ENCODE data around the gene SLAMF9.

The SLAMF9 gene

DNA sequence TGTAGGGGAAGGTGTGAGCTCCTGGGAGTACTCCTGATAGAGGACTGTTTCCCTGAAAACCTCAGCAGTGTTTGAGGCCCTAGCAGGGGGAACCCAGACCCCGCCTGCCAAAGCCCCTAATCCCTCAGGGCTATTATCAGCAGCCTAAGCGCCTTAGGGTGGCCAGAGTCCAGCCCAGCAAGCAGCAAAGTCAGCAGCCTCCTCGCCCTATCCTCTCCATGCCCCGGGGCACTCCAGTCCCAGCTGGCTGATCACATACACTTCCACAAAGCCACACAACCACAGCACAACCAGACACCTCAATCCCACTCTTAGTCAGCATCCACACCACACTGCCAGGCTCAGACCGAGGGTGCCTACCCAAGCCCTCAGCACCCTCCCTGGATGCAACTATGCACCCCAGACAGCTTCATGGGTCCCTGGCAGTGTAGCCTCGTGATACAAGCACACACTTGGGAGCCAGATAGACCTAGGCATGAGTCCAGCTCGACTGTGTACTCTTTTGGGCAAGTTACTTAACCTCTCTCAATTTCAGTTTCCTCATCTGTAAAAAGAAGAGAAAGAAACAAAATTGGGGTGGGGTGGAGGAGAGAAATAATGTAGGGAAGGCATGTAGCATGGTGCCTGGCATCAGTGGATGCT, 15.7 kb downstream of the SLAMF9 start:
- H3K36me3 ChIP-seq (ENCODE audit: insufficient read depth, low read length): no peaks in the 10 kb centered on the region
- no peaks in the 10 kb centered on the region for H3K79me2 ChIP-seq (ENCODE audit: insufficient read depth, low read length)
- no peak overlapping the region for H3K4me3 ChIP-seq (ENCODE audit: low read length, poor library complexity, severe bottlenecking)
- no peaks in the 10 kb centered on the region for H3K27me3 ChIP-seq (ENCODE audit: insufficient read depth, low read length, poor library complexity, severe bottlenecking)
- no peak for TF ChIP-seq EZH2phosphoT487 (IDR thresholded peaks at IDR 0.05; ENCODE audit: borderline replicate concordance)
- TF ChIP-seq, protein P1, sequence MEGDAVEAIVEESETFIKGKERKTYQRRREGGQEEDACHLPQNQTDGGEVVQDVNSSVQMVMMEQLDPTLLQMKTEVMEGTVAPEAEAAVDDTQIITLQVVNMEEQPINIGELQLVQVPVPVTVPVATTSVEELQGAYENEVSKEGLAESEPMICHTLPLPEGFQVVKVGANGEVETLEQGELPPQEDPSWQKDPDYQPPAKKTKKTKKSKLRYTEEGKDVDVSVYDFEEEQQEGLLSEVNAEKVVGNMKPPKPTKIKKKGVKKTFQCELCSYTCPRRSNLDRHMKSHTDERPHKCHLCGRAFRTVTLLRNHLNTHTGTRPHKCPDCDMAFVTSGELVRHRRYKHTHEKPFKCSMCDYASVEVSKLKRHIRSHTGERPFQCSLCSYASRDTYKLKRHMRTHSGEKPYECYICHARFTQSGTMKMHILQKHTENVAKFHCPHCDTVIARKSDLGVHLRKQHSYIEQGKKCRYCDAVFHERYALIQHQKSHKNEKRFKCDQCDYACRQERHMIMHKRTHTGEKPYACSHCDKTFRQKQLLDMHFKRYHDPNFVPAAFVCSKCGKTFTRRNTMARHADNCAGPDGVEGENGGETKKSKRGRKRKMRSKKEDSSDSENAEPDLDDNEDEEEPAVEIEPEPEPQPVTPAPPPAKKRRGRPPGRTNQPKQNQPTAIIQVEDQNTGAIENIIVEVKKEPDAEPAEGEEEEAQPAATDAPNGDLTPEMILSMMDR (conservative IDR thresholded peaks at IDR 0.05; ENCODE audit: low read length): no peak
- no peak overlapping the region for H3K4me2 ChIP-seq (ENCODE audit: low read depth, low read length, poor library complexity, severe bottlenecking)
- H3K9me3 ChIP-seq (ENCODE audit: insufficient read depth, low read depth, low read length): no peaks in the 10 kb centered on the region
- no peak overlapping the region for H3K9ac ChIP-seq (ENCODE audit: low read depth, low read length, poor library complexity, severe bottlenecking)
- no peak overlapping the region for H2AFZ ChIP-seq (ENCODE audit: low read length)
- no peaks in the 10 kb centered on the region for H4K20me1 ChIP-seq (ENCODE audit: insufficient read depth, low read length, poor library complexity, severe bottlenecking)
- H3K9me2 ChIP-seq (replicated peaks; ENCODE audit: low read depth, low read length): no peaks in the 10 kb centered on the region
- H3F3A ChIP-seq (ENCODE audit: low read depth): no peaks in the 10 kb centered on the region
- no peaks in the 10 kb centered on the region for H3K4me1 ChIP-seq (ENCODE audit: insufficient read depth, low read length, poor library complexity, severe bottlenecking)

DNA sequence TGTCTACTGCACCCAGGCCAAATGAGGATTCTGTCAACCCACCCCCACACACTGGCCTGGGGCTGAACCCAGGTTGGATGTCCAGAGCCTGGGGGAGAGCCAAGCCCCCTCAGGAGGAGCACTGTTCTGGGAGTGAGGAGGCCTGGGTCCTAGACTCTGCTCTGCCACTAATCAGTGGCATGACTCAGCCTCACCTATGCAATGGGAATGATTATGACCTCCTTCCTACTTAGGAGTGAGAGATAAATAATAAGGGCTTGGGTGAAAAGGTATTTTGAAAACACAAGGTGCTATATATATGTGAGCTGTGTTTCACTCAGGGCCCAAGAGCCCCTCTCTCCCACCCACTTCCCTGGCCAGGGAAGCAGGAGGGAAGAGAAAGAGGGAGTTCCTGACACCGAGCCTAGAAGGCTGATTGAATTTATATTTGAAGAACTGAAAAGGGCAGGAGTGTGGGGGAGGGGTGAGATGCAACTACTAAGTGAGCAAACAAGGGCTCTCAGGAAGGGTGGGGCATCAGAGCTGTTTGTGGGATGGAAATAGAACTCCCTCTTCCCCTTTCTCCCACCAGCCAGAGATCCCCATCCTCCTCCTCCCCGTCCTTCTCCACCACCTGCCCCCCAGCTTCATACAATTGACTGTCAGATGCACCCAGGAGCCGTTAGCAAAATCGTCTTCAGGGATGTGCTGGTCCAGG, 16.8 kb downstream of the SLAMF9 start:
- H3K9ac ChIP-seq (ENCODE audit: low read depth, low read length, poor library complexity, severe bottlenecking): no peak overlapping the region
- H3K4me2 ChIP-seq (ENCODE audit: low read depth, low read length, poor library complexity, severe bottlenecking): no peak overlapping the region
- TF ChIP-seq, protein P1 (conservative IDR thresholded peaks at IDR 0.05; ENCODE audit: low read length): no peak
- TF ChIP-seq EZH2phosphoT487 (IDR thresholded peaks at IDR 0.05; ENCODE audit: borderline replicate concordance): no peak
- H2AFZ ChIP-seq (ENCODE audit: low read length): no peak overlapping the region
- H3K4me1 ChIP-seq (ENCODE audit: insufficient read depth, low read length, poor library complexity, severe bottlenecking): no peaks in the 10 kb centered on the region
- H3K36me3 ChIP-seq (ENCODE audit: insufficient read depth, low read length): no peaks in the 10 kb centered on the region
- no peaks in the 10 kb centered on the region for H4K20me1 ChIP-seq (ENCODE audit: insufficient read depth, low read length, poor library complexity, severe bottlenecking)
- H3K27me3 ChIP-seq (ENCODE audit: insufficient read depth, low read length, poor library complexity, severe bottlenecking): no peaks in the 10 kb centered on the region
- no peak overlapping the region for H3K4me3 ChIP-seq (ENCODE audit: low read length, poor library complexity, severe bottlenecking)
- no peaks in the 10 kb centered on the region for H3K9me2 ChIP-seq (replicated peaks; ENCODE audit: low read depth, low read length)
- H3K79me2 ChIP-seq (ENCODE audit: insufficient read depth, low read length): no peaks in the 10 kb centered on the region
- H3K9me3 ChIP-seq (ENCODE audit: insufficient read depth, low read depth, low read length): no peaks in the 10 kb centered on the region
- no peaks in the 10 kb centered on the region for H3F3A ChIP-seq (ENCODE audit: low read depth)

DNA sequence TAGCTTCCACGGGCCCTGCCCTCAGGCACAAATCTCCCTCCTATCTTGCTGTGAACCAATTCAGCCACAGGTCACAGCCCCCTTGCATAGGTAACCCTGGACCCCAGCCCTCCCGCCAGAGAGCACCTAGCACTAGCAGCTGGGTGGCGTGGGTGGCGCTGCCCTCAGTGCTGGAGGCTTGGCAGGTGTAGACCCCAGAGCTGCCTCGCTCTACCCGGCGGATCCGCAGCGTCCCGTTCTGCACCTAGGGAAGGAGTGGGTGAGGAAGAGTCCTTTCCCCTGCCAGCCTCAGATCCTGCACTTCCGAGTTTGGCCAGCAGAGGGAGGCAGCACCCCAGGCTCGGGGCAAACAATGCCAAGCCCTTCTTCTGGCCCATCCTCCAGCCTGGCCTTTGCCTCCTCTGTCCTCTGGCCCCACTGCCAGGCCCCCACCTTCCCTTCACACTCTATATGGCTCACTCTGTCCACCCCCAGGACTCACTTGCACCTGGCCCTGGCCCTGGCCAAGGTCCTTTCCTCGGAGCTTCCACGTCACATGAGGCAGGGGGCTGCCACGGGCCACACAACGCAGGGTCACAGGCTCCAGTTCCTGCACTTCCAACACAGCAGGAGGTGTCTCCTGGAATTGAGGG, 17.6 kb downstream of the SLAMF9 start:
- H3K9me3 ChIP-seq (ENCODE audit: insufficient read depth, low read depth, low read length): no peaks in the 10 kb centered on the region
- no peaks in the 10 kb centered on the region for H4K20me1 ChIP-seq (ENCODE audit: insufficient read depth, low read length, poor library complexity, severe bottlenecking)
- no peaks in the 10 kb centered on the region for H3K79me2 ChIP-seq (ENCODE audit: insufficient read depth, low read length)
- H3K4me2 ChIP-seq (ENCODE audit: low read depth, low read length, poor library complexity, severe bottlenecking): peak overlapping the region; percentile 28
- TF ChIP-seq EZH2phosphoT487 (IDR thresholded peaks at IDR 0.05; ENCODE audit: borderline replicate concordance): no peak
- TF ChIP-seq, protein P1 (conservative IDR thresholded peaks at IDR 0.05; ENCODE audit: low read length): peak; percentile 85
- no peak overlapping the region for H3K9ac ChIP-seq (ENCODE audit: low read depth, low read length, poor library complexity, severe bottlenecking)
- H3K9me2 ChIP-seq (replicated peaks; ENCODE audit: low read depth, low read length): no peaks in the 10 kb centered on the region
- H3K4me1 ChIP-seq (ENCODE audit: insufficient read depth, low read length, poor library complexity, severe bottlenecking): no peaks in the 10 kb centered on the region
- no peaks in the 10 kb centered on the region for H3K36me3 ChIP-seq (ENCODE audit: insufficient read depth, low read length)
- no peak overlapping the region for H3K4me3 ChIP-seq (ENCODE audit: low read length, poor library complexity, severe bottlenecking)
- no peaks in the 10 kb centered on the region for H3K27me3 ChIP-seq (ENCODE audit: insufficient read depth, low read length, poor library complexity, severe bottlenecking)
- H2AFZ ChIP-seq (ENCODE audit: low read length): no peak overlapping the region
- H3F3A ChIP-seq (ENCODE audit: low read depth): no peaks in the 10 kb centered on the region
